Neural cell (in vitro differentiated cells): Measurements from ENCODE around the gene CAMKMT. TPM values are rescaled to one million over a fixed set of nuclear protein-coding genes. Genes with fewer than 3 reads are reported as not detected.
A peak's percentile ranks its signal among the peaks of the same experiment; 100 is the strongest.

Experiments used
- H2AFZ ChIP-seq: fragments of 200-600, 300-800 bp; sonication (generic), shearing (Covaris generic); 2 replicates; pipeline ENCODE4 v1.6.0; 2014; ENCODE audit warnings: low read depth, mild to moderate bottlenecking, antibody characterized with exemption, low read length, moderate library complexity
- H3F3A ChIP-seq: fragments of 200-600 bp; shearing (Covaris generic); 2 replicates; pipeline ENCODE4 v1.6.1; 2016; ENCODE audit warnings: mild to moderate bottlenecking, moderate library complexity, mixed read lengths, antibody characterized with exemption, low read length; ENCODE audit not compliant: insufficient read depth, poor library complexity, severe bottlenecking
- H3K27ac ChIP-seq: fragments of 200-600, 300-800 bp; sonication (generic), shearing (Covaris generic); 2 replicates; pipeline ENCODE4 v1.5.1; 2014; ENCODE audit warnings: mild to moderate bottlenecking, low read length, moderate library complexity
- H3K27me3 ChIP-seq: fragments of 300-800, 200-600 bp; sonication (generic), shearing (Covaris generic); 2 replicates; pipeline ENCODE4 v1.6.0; 2014; ENCODE audit warnings: mild to moderate bottlenecking, low read depth, low read length, moderate library complexity; ENCODE audit not compliant: insufficient read depth
- H3K36me3 ChIP-seq: fragments of 300-800, 200-600 bp; sonication (generic), shearing (Covaris generic); 2 replicates; pipeline ENCODE4 v1.5.1; 2014; ENCODE audit warnings: mild to moderate bottlenecking, antibody characterized with exemption, low read length, moderate library complexity; ENCODE audit not compliant: insufficient read depth
- H3K4me2 ChIP-seq: fragments of 300-800, 200-600 bp; sonication (generic), shearing (Covaris generic); 2 replicates; pipeline ENCODE4 v1.6.0; 2014; ENCODE audit warnings: mild to moderate bottlenecking, low read length
- H3K4me3 ChIP-seq: fragments of 300-800, 200-600 bp; sonication (generic), shearing (Covaris generic); 2 replicates; pipeline ENCODE4 v1.5.1; 2014; ENCODE audit warnings: mild to moderate bottlenecking, low read length, moderate library complexity
- H3K79me2 ChIP-seq: fragments of 200-600 bp; shearing (Covaris generic); replicated peaks from 2 replicates; pipeline ENCODE4 v1.6.0; 2014; ENCODE audit warnings: mild to moderate bottlenecking, low read length, moderate library complexity; ENCODE audit not compliant: insufficient read depth
- H3K9ac ChIP-seq: fragments of 300-800, 200-600 bp; sonication (generic), shearing (Covaris generic); 2 replicates; pipeline ENCODE4 v1.6.1; 2016; ENCODE audit warnings: mild to moderate bottlenecking, low read length, mixed read lengths
- H3K9me2 ChIP-seq: fragments of 200-600 bp; shearing (Covaris generic); 2 replicates; pipeline ENCODE4 v1.6.1; 2016; ENCODE audit warnings: mild to moderate bottlenecking, low read length, mixed read lengths; ENCODE audit not compliant: insufficient read depth
- H3K9me3 ChIP-seq: fragments of 200-600, 300-800 bp; sonication (generic), shearing (Covaris generic); 2 replicates; pipeline ENCODE4 v1.6.1; 2016; ENCODE audit warnings: mild to moderate bottlenecking, mixed run types, low read length, moderate library complexity, mixed read lengths
- H4K20me1 ChIP-seq: fragments of 200-600 bp; shearing (Covaris generic); 2 replicates; pipeline ENCODE4 v1.6.1; 2016; ENCODE audit warnings: mild to moderate bottlenecking, mixed run types; ENCODE audit not compliant: insufficient read depth
- CTCF ChIP-seq: fragments of 450-650 bp; IDR thresholded peaks from 2 replicates; pipeline ENCODE4 v1.5.1; 2014; ENCODE audit warnings: antibody characterized with exemption, mild to moderate bottlenecking, moderate library complexity; ENCODE audit not compliant: poor library complexity, severe bottlenecking
- EP300 ChIP-seq: fragments of 450-650 bp; conservative IDR thresholded peaks from 2 replicates; pipeline ENCODE4 v1.6.1; 2014; ENCODE audit warnings: antibody characterized with exemption, mild to moderate bottlenecking, moderate library complexity; ENCODE audit not compliant: poor library complexity, severe bottlenecking
- EZH2 ChIP-seq: fragments of 200-600, 300-800 bp; shearing (Covaris generic), sonication (generic); IDR thresholded peaks from 2 replicates; pipeline ENCODE4 v1.6.1; 2014; ENCODE audit warnings: antibody characterized with exemption, low read length, borderline replicate concordance, mild to moderate bottlenecking; ENCODE audit not compliant: insufficient read depth, poor library complexity, severe bottlenecking
- MXI1 ChIP-seq: fragments of 450-650 bp; conservative IDR thresholded peaks from 2 replicates; pipeline ENCODE4 v1.6.1; 2014; ENCODE audit warnings: antibody characterized with exemption, mild to moderate bottlenecking; ENCODE audit not compliant: poor library complexity, severe bottlenecking
- POLR2AphosphoS5 ChIP-seq: IDR thresholded peaks from 2 replicates; pipeline ENCODE4 v1.6.1; 2012
- RAD21 ChIP-seq: fragments of 450-650 bp; conservative IDR thresholded peaks from 2 replicates; pipeline ENCODE4 v1.6.1; 2014; ENCODE audit warnings: antibody characterized with exemption, mild to moderate bottlenecking, moderate library complexity
- REST ChIP-seq: IDR thresholded peaks from 2 replicates; pipeline ENCODE4 v1.6.1; 2012; ENCODE audit warnings: borderline replicate concordance
- SMC3 ChIP-seq: fragments of 450-650 bp; conservative IDR thresholded peaks from 2 replicates; pipeline ENCODE4 v1.6.1; 2014; ENCODE audit warnings: antibody characterized with exemption, mild to moderate bottlenecking, moderate library complexity; ENCODE audit not compliant: poor library complexity
- TAF1 ChIP-seq: IDR thresholded peaks from 2 replicates; pipeline ENCODE4 v1.6.1; 2012; ENCODE audit warnings: low read depth
- polyA plus RNA-seq: library from polyadenylated mRNA; depleted of rRNA; stranded (reverse); fragments of >200 nt; gene quantifications from 2 replicates; pipeline ENCODE4 v1.2.3, GENCODE V29; 2014

The CAMKMT gene
- polyA plus RNA-seq, 1 donor from 2014 or later: 5.1 TPM

DNA sequence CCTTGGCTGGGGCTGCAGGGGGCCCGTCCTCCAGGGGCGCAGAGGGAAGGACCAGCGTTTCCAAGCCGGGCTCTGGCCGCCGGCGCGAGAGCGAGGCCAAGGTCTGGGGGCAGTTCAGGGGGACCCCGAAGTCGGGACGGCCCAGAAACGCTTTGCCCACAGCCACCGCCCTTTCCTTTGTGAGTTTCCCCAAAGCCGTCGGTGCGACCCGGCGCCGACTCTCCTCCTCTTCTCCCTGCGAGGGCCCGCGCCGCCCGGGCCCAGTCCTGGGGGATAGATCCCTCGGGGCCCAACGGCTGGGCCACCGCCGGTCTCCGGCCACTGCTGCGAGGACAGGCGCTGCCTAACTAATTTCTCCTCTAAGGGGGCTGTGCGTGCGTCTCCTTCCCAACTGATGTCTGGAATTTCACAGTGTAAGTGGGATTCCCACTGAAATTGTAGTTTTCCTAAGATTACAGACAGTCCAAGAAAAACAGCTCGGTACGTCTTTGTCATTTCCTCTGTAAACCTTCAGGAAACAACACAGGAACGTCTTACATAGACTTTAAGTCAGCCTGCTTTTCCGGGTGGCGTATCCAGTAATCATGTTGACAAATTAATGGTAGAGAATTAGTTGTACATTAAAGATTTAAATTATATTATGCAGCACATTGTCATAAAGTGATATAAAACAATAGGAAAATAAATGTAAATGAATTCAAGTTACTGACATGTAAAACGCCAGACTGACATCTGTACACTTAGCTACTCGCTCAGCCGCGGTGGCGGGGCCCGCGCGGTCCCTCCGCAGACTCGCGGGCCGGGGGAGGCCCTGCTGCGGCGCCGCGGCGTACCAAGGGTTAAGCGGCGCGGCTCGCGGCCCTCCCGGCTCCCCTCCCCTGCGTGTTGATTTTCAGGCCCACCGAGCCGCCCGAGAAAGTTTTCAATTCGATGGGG is 440.4 kb downstream of the CAMKMT start:
- Histone ChIP-seq H2AFZ (no peak overlapping the region), H3K9me2 (no peaks in the 10 kb centered on the region), H3F3A (no peaks in the 10 kb centered on the region), H3K36me3 (no peaks in the 10 kb centered on the region), H3K27ac (no peak overlapping the region), H3K4me3 (peak overlapping the region; percentile 58), H3K79me2 (no peaks in the 10 kb centered on the region), H4K20me1 (no peaks in the 10 kb centered on the region), H3K27me3 (peaks cover 54% of the 10 kb centered on the region), H3K9ac (no peak overlapping the region), H3K9me3 (no peaks in the 10 kb centered on the region), H3K4me2 (peak overlapping the region; percentile 34)
- TF ChIP-seq CTCF (no peak), RAD21 (no peak), REST (peak; percentile 61), POLR2AphosphoS5 (peak; percentile 18), EZH2 (no peak), SMC3 (no peak), MXI1 (no peak), TAF1 (no peak), EP300 (no peak)

DNA sequence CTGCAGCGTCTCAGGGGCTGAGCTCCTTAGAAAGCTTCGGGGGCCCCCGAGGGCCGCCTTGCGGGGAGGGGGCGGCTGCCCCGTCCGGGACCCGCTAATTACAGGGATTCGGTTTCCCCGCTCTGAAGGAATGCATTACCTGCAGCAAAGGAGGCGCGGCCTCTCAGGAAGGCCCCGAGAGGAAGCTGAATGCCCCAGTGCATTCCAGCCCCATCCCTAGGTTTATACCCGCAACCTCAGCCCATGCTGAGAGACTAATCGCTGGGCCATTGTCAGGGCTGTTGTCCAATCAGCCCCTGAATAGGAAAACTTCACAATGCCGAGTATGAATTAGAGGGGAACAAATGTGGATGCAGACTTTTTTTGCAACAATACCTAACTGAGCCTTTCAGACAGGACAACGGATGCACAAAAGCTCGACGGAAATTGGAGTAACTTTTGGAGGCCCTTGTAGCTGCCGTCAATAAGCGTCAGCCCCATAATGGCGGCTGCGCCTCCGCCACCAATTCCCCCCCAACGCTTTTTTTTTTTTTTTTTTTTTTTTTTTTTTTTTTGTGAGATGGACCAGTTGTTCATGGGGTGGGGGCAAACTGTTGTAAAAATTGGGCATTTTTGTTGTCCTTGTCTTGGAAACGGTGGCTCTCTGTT is 441.2 kb downstream of the CAMKMT start:
- Histone ChIP-seq H3K9me3 (no peaks in the 10 kb centered on the region), H3K27me3 (peaks cover 54% of the 10 kb centered on the region), H3K79me2 (no peaks in the 10 kb centered on the region), H4K20me1 (no peaks in the 10 kb centered on the region), H3F3A (peaks cover 4% of the 10 kb centered on the region), H3K27ac (no peak overlapping the region), H2AFZ (no peak overlapping the region), H3K9ac (no peak overlapping the region), H3K36me3 (no peaks in the 10 kb centered on the region), H3K4me2 (peak overlapping the region; percentile 34), H3K9me2 (no peaks in the 10 kb centered on the region), H3K4me3 (peak overlapping the region; percentile 58)
- TF ChIP-seq POLR2AphosphoS5: no peak
